Kidney (tissue), 14 donors: ENCODE data around the gene PGAP6. TPM values are rescaled to one million over a fixed set of nuclear protein-coding genes. Genes with fewer than 3 reads are reported as not detected.
A peak's percentile ranks its signal among the peaks of the same experiment; 100 is the strongest.

Experiments
- DNase-seq, 5 donors: peaks; one replicate each; pipeline ENCODE4 v3.0.0-alpha.2; 2013 to 2020
- FAIRE-seq: peaks from 2 replicates; lab custom pipeline; 2012; peaks lifted over from hg19 to GRCh38; lab: Jason Lieb, UNC
- H3K27ac ChIP-seq, 2 donors: one replicate each; pipeline ENCODE4 v1.7.0; 2013; ENCODE audit warnings: low read depth in 2 of 2, low read length in 2 of 2, inconsistent platforms in 1 of 2
- H3K27me3 ChIP-seq: one replicate; pipeline ENCODE4 v1.7.1; 2013; ENCODE audit warnings: low read length, inconsistent platforms; ENCODE audit not compliant: control insufficient read depth, insufficient read depth
- H3K36me3 ChIP-seq, 3 donors: one replicate each; pipeline versions ENCODE4 v1.7.0 to v1.7.1; 2013; ENCODE audit warnings: low read length in 3 of 3, control low read depth in 1 of 3, inconsistent platforms in 1 of 3; ENCODE audit not compliant: insufficient read depth in 3 of 3, control insufficient read depth in 2 of 3
- H3K4me1 ChIP-seq, 3 donors: one replicate each; pipeline versions ENCODE4 v1.7.0 to v1.7.1; 2013; ENCODE audit warnings: low read length in 3 of 3, inconsistent platforms in 1 of 3, low read depth in 1 of 3; ENCODE audit not compliant: control insufficient read depth in 2 of 3, insufficient read depth in 2 of 3
- H3K4me3 ChIP-seq, 3 donors: one replicate each; pipeline versions ENCODE4 v1.7.0 to v1.8.1; 2013; ENCODE audit warnings: low read length in 3 of 3, control low read depth in 1 of 3, inconsistent platforms in 1 of 3
- H3K9ac ChIP-seq, 3 donors: one replicate each; pipeline versions ENCODE4 v1.7.0 to v1.7.1; 2013; ENCODE audit warnings: low read length in 3 of 3, control low read depth in 1 of 3, inconsistent platforms in 1 of 3
- H3K9me3 ChIP-seq, 3 donors: one replicate each; pipeline versions ENCODE4 v1.7.0 to v1.7.1; 2013; ENCODE audit warnings: low read length in 3 of 3, control low read depth in 1 of 3, inconsistent platforms in 1 of 3; ENCODE audit not compliant: control insufficient read depth in 2 of 3, insufficient read depth in 1 of 3
- intact Hi-C: fragments of 100-400 bp; cut with DNase I; formaldehyde crosslinking; loops from one replicate; pipeline ENCODE4 v1.11.1; 2022
- polyA plus RNA-seq: library from polyadenylated mRNA; stranded (reverse); fragments of 350-450 nt; fragmentation: Illumina TruSeq; extraction: RNeasy Lipid Tissue Mini Kit (QIAGEN cat#74804); gene quantifications from one replicate; pipeline ENCODE4 v1.2.3, GENCODE V29; 2014; ENCODE audit warnings: low read depth, low replicate concordance; ENCODE audit not compliant: insufficient read depth
- total RNA-seq: library from RNA; stranded (reverse); fragmentation: NEBNext Ultra II Directional; extraction: Animal tissue kit (Norgen Biotek cat#: 25700); gene quantifications from one replicate; pipeline ENCODE4 v1.2.1, GENCODE V29; 2021
- TF ChIP-seq, protein P1 (sequence below): IDR thresholded peaks from 3 replicates; pipeline ENCODE4 v1.5.1; 2012; ENCODE audit warnings: mild to moderate bottlenecking, moderate library complexity, borderline replicate concordance; ENCODE audit not compliant: insufficient read depth; ENCODE audit errors: extremely low read depth
- donor health status: control.
- donor health status: control.
- donor health status: control.
- donor health status: control.
- donor health status: control.
- donor health status: DM: yes; HTN: yes; CAD: no.
- donor health status: Normal renal cell carcinoma (clear cell type).

Gene PGAP6
- total and polyA plus RNA-seq, 2 donors from 2014 or later: 65.0 to 144 TPM

DNA sequence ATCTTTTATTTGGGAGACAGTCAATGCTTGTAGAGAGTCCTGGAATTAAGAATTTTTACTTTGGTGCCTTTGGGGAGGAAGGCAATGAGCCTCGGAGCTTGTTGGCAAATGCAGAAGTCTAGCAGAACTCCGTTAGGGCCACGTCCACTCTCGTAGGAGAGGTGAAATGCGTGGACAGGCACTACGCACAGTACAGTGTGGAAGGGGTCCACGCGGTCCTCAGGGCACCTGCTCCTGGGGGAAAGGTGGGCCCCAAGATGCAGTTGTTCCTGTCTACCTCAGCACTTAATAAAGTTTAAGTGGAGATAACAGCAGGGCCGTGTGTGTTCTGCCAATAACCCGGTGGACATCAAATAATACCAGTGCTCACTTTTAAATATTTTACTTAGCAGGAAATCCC is 45.5 kb upstream of the PGAP6 start:
- intact Hi-C loops: no loop called here
- no peak overlapping the region for H3K27ac ChIP-seq
- no peaks in the 10 kb centered on the region for H3K27me3 ChIP-seq
- no peaks in the 10 kb centered on the region for H3K9me3 ChIP-seq
- peak overlapping the region; percentile 58 to 76 (median 59) for H3K4me3 ChIP-seq
- TF ChIP-seq, protein P1, sequence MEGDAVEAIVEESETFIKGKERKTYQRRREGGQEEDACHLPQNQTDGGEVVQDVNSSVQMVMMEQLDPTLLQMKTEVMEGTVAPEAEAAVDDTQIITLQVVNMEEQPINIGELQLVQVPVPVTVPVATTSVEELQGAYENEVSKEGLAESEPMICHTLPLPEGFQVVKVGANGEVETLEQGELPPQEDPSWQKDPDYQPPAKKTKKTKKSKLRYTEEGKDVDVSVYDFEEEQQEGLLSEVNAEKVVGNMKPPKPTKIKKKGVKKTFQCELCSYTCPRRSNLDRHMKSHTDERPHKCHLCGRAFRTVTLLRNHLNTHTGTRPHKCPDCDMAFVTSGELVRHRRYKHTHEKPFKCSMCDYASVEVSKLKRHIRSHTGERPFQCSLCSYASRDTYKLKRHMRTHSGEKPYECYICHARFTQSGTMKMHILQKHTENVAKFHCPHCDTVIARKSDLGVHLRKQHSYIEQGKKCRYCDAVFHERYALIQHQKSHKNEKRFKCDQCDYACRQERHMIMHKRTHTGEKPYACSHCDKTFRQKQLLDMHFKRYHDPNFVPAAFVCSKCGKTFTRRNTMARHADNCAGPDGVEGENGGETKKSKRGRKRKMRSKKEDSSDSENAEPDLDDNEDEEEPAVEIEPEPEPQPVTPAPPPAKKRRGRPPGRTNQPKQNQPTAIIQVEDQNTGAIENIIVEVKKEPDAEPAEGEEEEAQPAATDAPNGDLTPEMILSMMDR: no peak
- FAIRE-seq: no peak
- peak overlapping the region in 2 of 3 donors; percentile 16 to 67 for H3K9ac ChIP-seq
- peaks cover 0 to 20% (median 15%) of the 10 kb centered on the region in 3 donors for H3K4me1 ChIP-seq
- H3K36me3 ChIP-seq: no peaks in the 10 kb centered on the region
- DNase-seq: no peak

DNA sequence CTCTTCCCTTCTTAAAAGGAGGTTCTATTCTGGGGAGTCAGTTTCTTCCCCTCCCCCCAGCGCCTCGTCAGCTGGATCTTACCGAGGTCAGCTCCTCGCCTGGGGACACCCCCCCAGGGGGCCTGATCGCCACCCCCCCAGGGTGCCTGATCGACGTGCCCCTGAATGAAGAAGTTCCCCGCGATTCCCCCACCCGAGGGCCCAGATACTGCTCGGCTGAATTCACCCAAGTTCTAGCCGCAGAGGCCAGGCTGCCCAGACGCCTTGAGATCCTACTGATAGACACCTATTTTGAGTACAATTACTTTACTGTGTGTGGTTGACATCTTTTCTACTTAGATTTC is 45.1 kb upstream of the PGAP6 start:
- Histone ChIP-seq H3K4me1 (peaks cover 0 to 20% (median 15%) of the 10 kb centered on the region in 3 donors), H3K27me3 (no peaks in the 10 kb centered on the region), H3K36me3 (no peaks in the 10 kb centered on the region), H3K9me3 (no peaks in the 10 kb centered on the region), H3K4me3 (peak overlapping the region; percentile 58 to 76 (median 59)), H3K27ac (peak overlapping the region in 1 of 2 donors; percentile 32), H3K9ac (peak overlapping the region; percentile 11 to 67 (median 22))
- TF ChIP-seq, protein P1: no peak
- DNase-seq: peak in 1 of 5 donors; percentile 68
- intact Hi-C loops: no loop called here
- no peak for FAIRE-seq

GRCh38 chr16:426115-426905 is 44.5 kb upstream of the PGAP6 start:
- intact Hi-C loops: no loop called here
- peaks cover 0 to 20% (median 15%) of the 10 kb centered on the region in 3 donors for H3K4me1 ChIP-seq

More at GRCh38 chr16:426115-426905, 44.5 kb upstream of the PGAP6 start:
- H3K27me3 ChIP-seq: no peaks in the 10 kb centered on the region
- H3K27ac ChIP-seq: peak overlapping the region in 1 of 2 donors; percentile 32
- peak overlapping the region; percentile 11 to 67 (median 22) for H3K9ac ChIP-seq
- FAIRE-seq: no peak
- H3K4me3 ChIP-seq: peak overlapping the region; percentile 54 to 76 (median 59)
- TF ChIP-seq, protein P1: no peak
- H3K36me3 ChIP-seq: no peaks in the 10 kb centered on the region
- H3K9me3 ChIP-seq: no peaks in the 10 kb centered on the region
- DNase-seq: peak in 2 of 5 donors; percentile 45 to 65
